IMR-90 (cell line): ENCODE data around the gene ATXN1. TPM values are rescaled to one million over a fixed set of nuclear protein-coding genes. Genes with fewer than 3 reads are reported as not detected.

Source experiments
- ATAC-seq: fragments of 200-7000 bp; cut with Tn5 transposase; 2 replicates; pipeline ENCODE4 v1.9.1; 2020; ENCODE audit warnings: low read depth, mild to moderate bottlenecking, moderate library complexity
- BruUV-seq: library from RNA; stranded (reverse); fragments of 400-500 nt; replicated peaks from 2 replicates; lab custom pipeline; 2021; lab: Mats Ljungman, UMichigan
- CTCF ChIA-PET: fragments of 300-600 bp; formaldehyde crosslinking; extraction: SDS; loops from one replicate; lab custom pipeline; 2021; ENCODE audit warnings: antibody characterized with exemption; lab: Yijun Ruan, JAX
- POLR2A ChIA-PET: fragments of 300-600 bp; sonication (Branson Sonifier 250); formaldehyde crosslinking; loops from one replicate; lab custom pipeline; 2022; ENCODE audit warnings: antibody characterized with exemption; ENCODE audit not compliant: unreplicated experiment; lab: Charles Lee
- DNase-seq: peaks from one replicate; pipeline ENCODE4 v3.0.0; 2013
- H2AFZ ChIP-seq: replicated peaks from 2 replicates; pipeline ENCODE3; 2013; ENCODE audit warnings: low read length, mild to moderate bottlenecking; ENCODE audit not compliant: poor library complexity
- H2AK5ac ChIP-seq: 2 replicates; pipeline ENCODE4 v1.6.1; 2013; ENCODE audit warnings: low read depth, low read length, inconsistent platforms
- H2AK9ac ChIP-seq: replicated peaks from 2 replicates; pipeline ENCODE3; 2013; ENCODE audit warnings: mild to moderate bottlenecking, low read depth, low read length, moderate library complexity; ENCODE audit not compliant: poor library complexity
- H2BK120ac ChIP-seq: 2 replicates; pipeline ENCODE4 v1.6.1; 2013; ENCODE audit warnings: low read depth, low read length, inconsistent platforms
- H2BK15ac ChIP-seq: 3 replicates; pipeline ENCODE4 v1.6.1; 2013; ENCODE audit warnings: low read depth, low read length, inconsistent platforms
- H2BK20ac ChIP-seq: 2 replicates; pipeline ENCODE4 v1.6.1; 2013; ENCODE audit warnings: low read depth, mild to moderate bottlenecking, inconsistent platforms, low read length, moderate library complexity
- H2BK5ac ChIP-seq: 2 replicates; pipeline ENCODE4 v1.6.1; 2013; ENCODE audit warnings: mild to moderate bottlenecking, low read depth, low read length, inconsistent platforms; ENCODE audit not compliant: poor library complexity, severe bottlenecking
- H3K14ac ChIP-seq: replicated peaks from 2 replicates; pipeline ENCODE4 v1.6.1; 2013; ENCODE audit warnings: low read depth, low read length, inconsistent platforms
- H3K18ac ChIP-seq: 2 replicates; pipeline ENCODE4 v1.6.1; 2013; ENCODE audit warnings: low read depth, low read length, control low read depth
- H3K23ac ChIP-seq: 2 replicates; pipeline ENCODE4 v1.6.1; 2013; ENCODE audit warnings: low read depth, low read length, inconsistent platforms
- H3K27ac ChIP-seq: 2 replicates; pipeline ENCODE4 v1.5.1; 2013; ENCODE audit warnings: mild to moderate bottlenecking, control low read depth, low read length; ENCODE audit not compliant: insufficient read depth
- H3K27me3 ChIP-seq: 2 replicates; pipeline ENCODE4 v1.6.1; 2013; ENCODE audit warnings: low read length; ENCODE audit not compliant: control insufficient read depth, insufficient read depth
- H3K36me3 ChIP-seq: 2 replicates; pipeline ENCODE4 v1.6.1; 2013; ENCODE audit warnings: low read length, mixed read lengths; ENCODE audit not compliant: control insufficient read depth, insufficient read depth
- H3K4ac ChIP-seq: 2 replicates; pipeline ENCODE4 v1.6.1; 2013; ENCODE audit warnings: low read depth, low read length, inconsistent platforms
- H3K4me1 ChIP-seq: 2 replicates; pipeline ENCODE4 v1.6.1; 2013; ENCODE audit warnings: low read length, mixed read lengths; ENCODE audit not compliant: control insufficient read depth, insufficient read depth
- H3K4me2 ChIP-seq: 2 replicates; pipeline ENCODE4 v1.6.1; 2013; ENCODE audit warnings: low read depth, mild to moderate bottlenecking, control low read depth, low read length, moderate library complexity
- H3K4me3 ChIP-seq: 2 replicates; pipeline ENCODE4 v1.5.1; 2013; ENCODE audit warnings: low read depth, mild to moderate bottlenecking, control low read depth, low read length, moderate library complexity; ENCODE audit not compliant: insufficient read depth
- H3K56ac ChIP-seq: 2 replicates; pipeline ENCODE4 v1.6.1; 2013; ENCODE audit warnings: low read length, inconsistent platforms; ENCODE audit not compliant: insufficient read depth; ENCODE audit errors: extremely low read depth
- H3K79me1 ChIP-seq, 2 experiments: 2 replicates each; pipeline ENCODE4 v1.6.1; 2013; ENCODE audit warnings: low read length in 2 of 2, inconsistent platforms in 1 of 2, low read depth in 1 of 2
- H3K9ac ChIP-seq: 2 replicates; pipeline ENCODE4 v1.6.1; 2013; ENCODE audit warnings: low read depth, low read length, control low read depth
- H3K9me1 ChIP-seq: 2 replicates; pipeline ENCODE4 v1.6.1; 2013; ENCODE audit warnings: low read length, inconsistent platforms; ENCODE audit not compliant: insufficient read depth
- H3K9me3 ChIP-seq: 2 replicates; pipeline ENCODE4 v1.6.1; 2013; ENCODE audit warnings: low read length; ENCODE audit not compliant: control insufficient read depth, insufficient read depth
- H4K20me1 ChIP-seq: 2 replicates; pipeline ENCODE4 v1.6.1; 2013; ENCODE audit warnings: low read length, inconsistent platforms; ENCODE audit not compliant: insufficient read depth
- H4K5ac ChIP-seq: 2 replicates; pipeline ENCODE4 v1.6.1; 2013; ENCODE audit warnings: mild to moderate bottlenecking, low read depth, low read length, control low read depth
- H4K8ac ChIP-seq, 2 experiments: 2 replicates each; pipeline ENCODE4 v1.6.1; 2013; ENCODE audit warnings: low read depth in 2 of 2, low read length in 2 of 2, control low read depth in 1 of 2, inconsistent platforms in 1 of 2
- H4K91ac ChIP-seq: 2 replicates; pipeline ENCODE4 v1.6.1; 2013; ENCODE audit warnings: low read depth, low read length, inconsistent platforms; ENCODE audit not compliant: insufficient read depth
- CEBPB ChIP-seq: IDR thresholded peaks from 2 replicates; pipeline ENCODE4 v1.6.1; 2012; ENCODE audit warnings: low read depth, low read length, improper control_type of control experiment
- MAZ ChIP-seq: IDR thresholded peaks from 2 replicates; pipeline ENCODE4 v1.6.1; 2012; ENCODE audit warnings: low read depth, mild to moderate bottlenecking, low read length, improper control_type of control experiment, moderate library complexity, borderline replicate concordance
- WGBS, 2 experiments: methylation state at CpG; one replicate each; pipeline versions ENCODE4 v1.1.5 to v1.1.7; 2013; ENCODE audit warnings: missing lambda C conversion rate in 2 of 2; ENCODE audit not compliant: insufficient read length in 1 of 2; ENCODE audit errors: extremely low coverage in 2 of 2; 5-methylcytosine and 5-hydroxymethylcytosine counted together
- dilution Hi-C: fragments of 300-500 bp; cut with HindIII; formaldehyde crosslinking; loops from one replicate; pipeline ENCODE4 v1.14.3; 2018; ENCODE audit warnings: low sequenced_read_pairs; ENCODE audit not compliant: unreplicated experiment
- in situ Hi-C: fragments of 300-500 bp; cut with MboI; formaldehyde crosslinking; loops from 3 replicates; pipeline ENCODE4 v1.14.3; 2019; ENCODE audit warnings: low sequenced_read_pairs, inconsistent platforms, mixed read lengths
- intact Hi-C: fragments of 100-400 bp; cut with micrococcal nuclease; formaldehyde crosslinking; loops from 2 replicates; pipeline ENCODE4 v1.10.0; 2022
- polyA plus RNA-seq, 3 experiments: library from polyadenylated mRNA; depleted of rRNA; stranded (reverse); fragments of >200 nt; gene quantifications; 2 replicates each; pipeline ENCODE4 v1.2.3, GENCODE V29; 2012; ENCODE audit warnings: low replicate concordance in 1 of 3
- total RNA-seq: library from RNA; depleted of rRNA; stranded (reverse); fragments of >200 nt; gene quantifications from 2 replicates; pipeline ENCODE4 v1.2.3, GENCODE V29; 2012

ATXN1 gene
- total and polyA plus RNA-seq, 2 of the 4 experiments (the other 2 are of a cell fraction) = 7.3 to 11.1 TPM

- no peak overlapping the region for H3K23ac ChIP-seq
- peak; percentile 93 for TF ChIP-seq CEBPB
- no peak for TF ChIP-seq MAZ
- peaks cover 22 to 55% of the 10 kb centered on the region in 2 experiments for H3K79me1 ChIP-seq
- H3K9me1 ChIP-seq = peaks cover 2% of the 10 kb centered on the region; the same call in 1 of the 2 replicates
- no peak for ATAC-seq
- H3K14ac ChIP-seq = no peak overlapping the region
- intact Hi-C loops (no loop called here), dilution Hi-C loops (no loop called here), in situ Hi-C loops (no loop called here)
- no peak overlapping the region for H3K4me2 ChIP-seq
- H2BK20ac ChIP-seq = no peak overlapping the region; the same call in 1 of the 2 replicates
- no peak overlapping the region for H3K18ac ChIP-seq
- H4K5ac ChIP-seq = no peak overlapping the region
- H2BK5ac ChIP-seq = no peak overlapping the region
- BruUV-seq = no TSS peak
- H4K91ac ChIP-seq = no peak overlapping the region
- H3K9ac ChIP-seq = no peak overlapping the region
- H4K8ac ChIP-seq = no peak overlapping the region
- DNase-seq = peak; percentile 64
- no CpG with 5 or more reads among the region's 7 CpGs for WGBS, 2 experiments
- H2AK5ac ChIP-seq = peak overlapping the region; percentile 69
- peak overlapping the region; percentile 33; the same call in 1 of the 2 replicates for H3K4ac ChIP-seq
- 0 out of 2 replicates have a peak overlapping the region, but pooled peaks have one; percentile 29 for H3K27ac ChIP-seq
- H2BK120ac ChIP-seq = no peak overlapping the region
- H3K4me1 ChIP-seq = peaks cover 11% of the 10 kb centered on the region
- no peak overlapping the region for H2BK15ac ChIP-seq
- 0 out of 2 replicates have a peak, but pooled peaks cover 3% of the 10 kb centered on the region for H3K36me3 ChIP-seq
- no peaks in the 10 kb centered on the region for H3K9me3 ChIP-seq
- no peak overlapping the region for H2AK9ac ChIP-seq
- H2AFZ ChIP-seq = no peak overlapping the region
- ChIA-PET POLR2A (no interaction called here), CTCF (no interaction called here)
- no peak overlapping the region for H3K56ac ChIP-seq
- H3K27me3 ChIP-seq = no peaks in the 10 kb centered on the region
- H4K20me1 ChIP-seq = peaks cover 7% of the 10 kb centered on the region; the same call in 1 of the 2 replicates
- H3K4me3 ChIP-seq = no peak overlapping the region
Measured at GRCh38 chr6:16690608-16691142, 70.6 kb downstream of the ATXN1 start.
